ENCODE results near the gene SVOPL. TPM values are rescaled to one million over a fixed set of nuclear protein-coding genes. Genes with fewer than 3 reads are reported as not detected.

SVOPL gene
- total RNA-seq, 4 donors from 2014 or later: 0.28 to 1.5 TPM; not detected in 2

DNA sequence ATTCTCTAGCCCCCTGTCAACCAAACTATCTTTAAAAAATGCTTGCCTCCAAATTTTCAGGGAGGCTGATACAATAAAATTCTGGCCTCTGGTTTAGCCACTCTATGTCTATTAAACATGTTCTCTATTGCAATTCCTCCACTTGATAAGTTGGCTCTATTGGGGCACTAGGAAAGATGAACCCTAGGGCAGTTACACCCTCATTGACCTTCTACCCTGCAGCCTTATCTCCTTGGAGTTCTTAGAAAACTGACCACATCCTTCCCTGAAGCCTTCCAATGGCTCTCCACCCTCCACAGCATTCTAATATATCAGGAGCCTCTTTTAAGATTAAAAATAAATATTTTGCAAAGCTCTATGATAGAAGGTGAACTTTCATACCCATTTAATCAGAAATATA is 30.6 kb downstream of the SVOPL start:
- Histone ChIP-seq H3K9me3 (no peaks in the 10 kb centered on the region), H3K4me3 (no peak overlapping the region), H3K36me3 (no peaks in the 10 kb centered on the region), H3K27ac (no peak overlapping the region), H3K4me1 (no peaks in the 10 kb centered on the region), H3K27me3 (no peaks in the 10 kb centered on the region)
- intact Hi-C loops (cut with DNase I; ENCODE audit: low total_unique reads): no loop called here
- TF ChIP-seq POLR2A (IDR thresholded peaks at IDR 0.05): no peak
- TF ChIP-seq, protein P1, sequence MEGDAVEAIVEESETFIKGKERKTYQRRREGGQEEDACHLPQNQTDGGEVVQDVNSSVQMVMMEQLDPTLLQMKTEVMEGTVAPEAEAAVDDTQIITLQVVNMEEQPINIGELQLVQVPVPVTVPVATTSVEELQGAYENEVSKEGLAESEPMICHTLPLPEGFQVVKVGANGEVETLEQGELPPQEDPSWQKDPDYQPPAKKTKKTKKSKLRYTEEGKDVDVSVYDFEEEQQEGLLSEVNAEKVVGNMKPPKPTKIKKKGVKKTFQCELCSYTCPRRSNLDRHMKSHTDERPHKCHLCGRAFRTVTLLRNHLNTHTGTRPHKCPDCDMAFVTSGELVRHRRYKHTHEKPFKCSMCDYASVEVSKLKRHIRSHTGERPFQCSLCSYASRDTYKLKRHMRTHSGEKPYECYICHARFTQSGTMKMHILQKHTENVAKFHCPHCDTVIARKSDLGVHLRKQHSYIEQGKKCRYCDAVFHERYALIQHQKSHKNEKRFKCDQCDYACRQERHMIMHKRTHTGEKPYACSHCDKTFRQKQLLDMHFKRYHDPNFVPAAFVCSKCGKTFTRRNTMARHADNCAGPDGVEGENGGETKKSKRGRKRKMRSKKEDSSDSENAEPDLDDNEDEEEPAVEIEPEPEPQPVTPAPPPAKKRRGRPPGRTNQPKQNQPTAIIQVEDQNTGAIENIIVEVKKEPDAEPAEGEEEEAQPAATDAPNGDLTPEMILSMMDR (IDR thresholded peaks at IDR 0.05): no peak
- DNase-seq: no peak

DNA sequence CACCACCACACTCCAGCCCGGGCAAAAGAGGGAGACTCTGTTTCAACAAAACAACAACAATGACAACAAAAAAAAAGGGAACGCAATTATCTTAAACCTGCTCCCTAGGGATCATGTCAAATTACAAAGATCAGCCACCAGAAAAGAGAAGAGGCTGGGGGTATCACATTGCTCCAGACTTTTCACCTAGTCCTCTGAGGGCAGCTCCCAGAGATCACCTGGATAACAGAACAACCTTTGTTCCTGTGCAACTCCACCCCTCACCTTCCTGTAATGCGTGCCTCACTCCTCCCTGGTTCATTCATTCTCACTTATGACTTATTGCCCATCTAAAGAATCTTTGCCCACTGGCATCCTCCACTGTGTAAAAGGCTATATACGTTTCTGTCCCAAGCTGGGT is 31.8 kb downstream of the SVOPL start:
- no peaks in the 10 kb centered on the region for H3K27me3 ChIP-seq
- no peak for TF ChIP-seq POLR2A (IDR thresholded peaks at IDR 0.05)
- TF ChIP-seq, protein P1 (IDR thresholded peaks at IDR 0.05): no peak
- intact Hi-C loops (cut with DNase I; ENCODE audit: low total_unique reads): no loop called here
- H3K36me3 ChIP-seq: no peaks in the 10 kb centered on the region
- no peaks in the 10 kb centered on the region for H3K9me3 ChIP-seq
- H3K27ac ChIP-seq: no peak overlapping the region
- H3K4me3 ChIP-seq: no peak overlapping the region
- H3K4me1 ChIP-seq: peaks cover 0 to under 1% of the 10 kb centered on the region in 2 donors
- DNase-seq: no peak

DNA sequence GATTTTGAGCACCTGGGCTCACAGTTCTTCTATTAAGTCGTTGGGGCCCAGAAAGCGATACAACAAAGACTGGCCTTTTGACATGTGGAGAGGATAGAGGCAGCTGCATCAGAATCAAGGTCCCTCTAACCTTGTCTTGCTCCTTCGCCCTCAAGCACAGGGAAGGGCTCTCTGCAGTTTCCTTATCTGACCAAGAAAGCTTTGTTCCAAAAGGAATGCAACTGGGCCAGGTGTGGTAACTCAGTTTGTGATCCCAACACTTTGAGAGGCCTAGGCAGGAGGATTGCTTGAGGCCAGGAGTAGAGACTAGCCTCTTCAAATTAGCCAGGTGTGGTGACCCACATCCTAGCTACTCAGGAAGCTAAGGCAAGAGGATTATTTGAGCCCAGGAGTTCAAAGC is 32.2 kb downstream of the SVOPL start:
- intact Hi-C loops (cut with DNase I; ENCODE audit: low total_unique reads): no loop called here
- H3K4me1 ChIP-seq: peaks cover 0 to 3% of the 10 kb centered on the region in 2 donors
- no peaks in the 10 kb centered on the region for H3K36me3 ChIP-seq
- no peaks in the 10 kb centered on the region for H3K9me3 ChIP-seq
- no peaks in the 10 kb centered on the region for H3K27me3 ChIP-seq
- TF ChIP-seq, protein P1 (IDR thresholded peaks at IDR 0.05): no peak
- TF ChIP-seq POLR2A (IDR thresholded peaks at IDR 0.05): no peak
- DNase-seq: no peak
- H3K4me3 ChIP-seq: no peak overlapping the region
- no peak overlapping the region for H3K27ac ChIP-seq

DNA sequence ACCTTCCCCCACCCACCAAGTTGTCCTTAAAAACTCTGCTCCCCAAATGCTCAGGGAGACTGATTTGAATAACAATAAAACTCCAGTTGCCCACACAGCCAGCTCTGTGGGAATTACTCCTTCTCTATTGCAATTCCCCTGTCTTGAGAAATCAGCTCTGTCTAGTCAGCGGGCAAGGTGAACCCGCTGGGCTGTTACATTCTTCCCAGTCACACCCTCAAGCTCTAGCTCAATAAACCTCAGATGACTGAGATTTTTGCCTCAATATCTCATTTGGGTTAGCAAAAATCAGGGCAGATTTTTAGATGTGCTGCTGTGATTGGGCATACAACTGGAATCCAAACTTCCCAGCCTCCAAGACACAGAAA is 32.9 kb downstream of the SVOPL start:
- no peak for TF ChIP-seq POLR2A (IDR thresholded peaks at IDR 0.05)
- TF ChIP-seq, protein P1 (IDR thresholded peaks at IDR 0.05): no peak
- intact Hi-C loops (cut with DNase I; ENCODE audit: low total_unique reads): no loop called here

DNA sequence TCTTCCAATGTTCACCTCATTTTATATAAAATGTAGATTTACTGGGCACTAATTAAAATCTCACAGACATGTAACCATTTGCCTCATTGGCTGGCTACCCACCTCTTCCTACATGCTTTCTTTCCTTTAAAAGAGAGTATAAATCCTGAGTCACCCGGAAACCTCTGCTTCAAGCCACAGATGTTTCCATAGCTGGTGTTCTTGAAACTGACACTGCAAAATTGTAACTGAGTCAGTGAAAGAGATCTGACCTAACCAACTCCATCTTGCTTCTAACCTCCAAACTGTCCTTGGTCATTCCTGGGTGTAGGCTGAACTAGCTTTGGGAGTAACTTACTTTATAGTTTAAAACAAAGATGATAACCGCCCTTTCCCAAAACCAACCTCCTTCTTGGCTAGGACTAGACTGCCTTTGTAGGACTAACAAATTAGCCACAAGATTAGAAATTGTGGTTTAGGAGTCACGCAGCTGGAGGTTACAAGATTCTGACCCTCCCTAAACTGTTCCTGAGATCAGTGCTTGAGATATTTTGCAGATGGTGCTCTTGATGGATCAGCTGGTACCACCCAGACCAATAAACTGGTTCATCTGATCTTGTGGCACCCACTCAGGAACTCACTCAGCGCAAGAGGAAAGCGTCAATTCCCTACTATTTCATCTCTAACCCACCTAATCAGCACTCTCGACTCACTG is 33.5 kb downstream of the SVOPL start:
- H3K4me3 ChIP-seq: no peak overlapping the region
- no peaks in the 10 kb centered on the region for H3K27me3 ChIP-seq
- intact Hi-C loops (cut with DNase I; ENCODE audit: low total_unique reads): no loop called here
- no peak for DNase-seq
- no peak for TF ChIP-seq POLR2A (IDR thresholded peaks at IDR 0.05)
- TF ChIP-seq, protein P1 (IDR thresholded peaks at IDR 0.05): no peak
- H3K36me3 ChIP-seq: no peaks in the 10 kb centered on the region
- no peaks in the 10 kb centered on the region for H3K9me3 ChIP-seq
- peaks cover 0 to 3% of the 10 kb centered on the region in 2 donors for H3K4me1 ChIP-seq
- H3K27ac ChIP-seq: no peak overlapping the region

More for the DNA sequence above, 32.9 kb downstream of the SVOPL start:
- Histone ChIP-seq H3K27me3 (no peaks in the 10 kb centered on the region), H3K4me1 (peaks cover 0 to 3% of the 10 kb centered on the region in 2 donors), H3K27ac (no peak overlapping the region), H3K9me3 (no peaks in the 10 kb centered on the region), H3K36me3 (no peaks in the 10 kb centered on the region), H3K4me3 (no peak overlapping the region)
- DNase-seq: no peak

All from uterus (tissue), 4 donors.